Stomach (tissue), 9 donors: ENCODE measurements around the gene CYP4F8. TPM values are rescaled to one million over a fixed set of nuclear protein-coding genes. Genes with fewer than 3 reads are reported as not detected.

Source experiments
- DNase-seq, 2 donors: peaks; one replicate each; pipeline versions ENCODE4 v3.0.0 to v3.0.0-alpha.2; 2013 to 2019
- H3K27ac ChIP-seq, 5 donors: fragments of 200-600 bp in 4 of 5; sonication (generic) in 4 of 5; one replicate each; pipeline ENCODE4 v1.5.1; 2013 to 2019; ENCODE audit warnings: mild to moderate bottlenecking in 1 of 5, moderate library complexity in 1 of 5
- H3K27me3 ChIP-seq, 3 donors: fragments of 200-600 bp; sonication (generic); one replicate each; pipeline ENCODE4 v1.5.1; 2017 to 2019; ENCODE audit warnings: mixed run types in 1 of 3
- H3K36me3 ChIP-seq, 4 donors: fragments of 200-600 bp; sonication (generic); 1 replicate in 3 of 4; 2 replicates in 1 of 4; pipeline ENCODE4 v1.5.1; 2016 to 2019
- H3K4me1 ChIP-seq, 4 donors: fragments of 200-600 bp; sonication (generic); one replicate each; pipeline ENCODE4 v1.5.1; 2016 to 2019
- H3K4me3 ChIP-seq, 4 donors: fragments of 200-600 bp; sonication (generic) in 3 of 4; one replicate each; pipeline ENCODE4 v1.5.1; 2016 to 2019; ENCODE audit warnings: mild to moderate bottlenecking in 1 of 4
- H3K9me3 ChIP-seq, 4 donors: fragments of 200-600 bp; sonication (generic); one replicate each; pipeline ENCODE4 v1.5.1; 2016 to 2019
- EP300 ChIP-seq: sonication (generic); formaldehyde crosslinking; IDR thresholded peaks from one replicate; pipeline ENCODE4 v1.6.1; 2017; ENCODE audit warnings: antibody characterized with exemption
- POLR2A ChIP-seq, 4 donors: fragments of 450-650 bp; IDR thresholded peaks; one replicate each; pipeline ENCODE4 v1.6.1; 2016; ENCODE audit warnings: antibody characterized with exemption in 4 of 4, control low read depth in 2 of 4, mild to moderate bottlenecking in 1 of 4, moderate library complexity in 1 of 4
- POLR2AphosphoS5 ChIP-seq, 3 donors: sonication (generic); formaldehyde crosslinking; IDR thresholded peaks; one replicate each; pipeline ENCODE4 v1.6.1; 2016; ENCODE audit warnings: antibody characterized with exemption in 3 of 3
- WGBS, 5 donors: extraction: QIAGEN DNeasy Blood & Tissue Kit in 3 of 5; methylation state at CpG; one replicate each; pipeline versions ENCODE4 v1.1.5 to v1.1.7; 2013 to 2018; 5-methylcytosine and 5-hydroxymethylcytosine counted together
- intact Hi-C: fragments of 100-400 bp; cut with DNase I; formaldehyde crosslinking; loops from one replicate; pipeline ENCODE4 v1.15.1; 2023; ENCODE audit warnings: low total_unique reads
- polyA plus RNA-seq, 3 donors: library from polyadenylated mRNA; stranded (reverse); fragments of 200-250 nt; gene quantifications; one replicate each; pipeline ENCODE4 v1.2.3, GENCODE V29; 2013
- total RNA-seq, 5 donors: library from RNA; depleted of rRNA; stranded (reverse); fragments of >200 nt; gene quantifications; one replicate each; pipeline versions ENCODE4 v1.1.0 to v1.2.3, GENCODE V29; 2014 to 2016
- TF ChIP-seq, protein P1 (sequence below), 7 experiments: fragments of 450-650 bp in 4 of 7; fragments of 200-600 bp in 3 of 7; sonication (generic) in 3 of 7; IDR thresholded peaks; one replicate each; pipeline ENCODE4 v1.5.1; 2016 to 2019; ENCODE audit warnings: antibody characterized with exemption in 7 of 7, control low read depth in 2 of 7, mild to moderate bottlenecking in 1 of 7
- donor health status: healthy with polysubstance abuse.
- donor health status: Bipolar disorder and iron deficiency.
- donor health status: healthy.

The CYP4F8 gene
- total and polyA plus RNA-seq, 8 donors = not detected

DNA sequence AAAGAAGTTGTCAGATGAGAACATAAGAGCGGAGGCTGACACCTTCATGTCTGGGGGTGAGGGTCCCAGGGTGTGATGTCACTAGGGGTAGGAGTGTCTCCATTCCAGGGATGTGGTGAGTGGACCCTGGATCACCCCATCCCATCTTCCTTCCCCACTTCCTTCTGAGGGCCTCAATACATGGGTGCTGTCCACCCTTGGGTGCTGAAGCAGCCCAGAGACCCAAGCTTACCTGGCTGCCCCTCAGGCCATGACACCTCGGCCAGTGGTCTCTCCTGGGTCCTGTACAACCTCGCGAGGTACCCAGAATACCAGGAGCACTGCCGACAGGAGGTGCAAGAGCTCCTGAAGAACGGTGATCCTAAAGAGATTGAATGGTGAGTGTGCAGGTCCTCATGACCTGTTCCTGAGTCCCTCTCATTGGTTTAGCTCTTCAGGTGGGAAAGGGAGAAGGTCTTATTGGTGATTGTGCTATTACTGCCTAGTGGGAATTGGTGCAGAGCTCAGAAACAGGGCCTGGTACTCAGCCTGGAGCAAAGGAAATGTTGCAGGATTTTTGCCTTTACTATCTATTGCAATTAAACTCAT lies 37.7 kb upstream of the CYP4F8 start:
- Histone ChIP-seq H3K9me3 (no peaks in the 10 kb centered on the region), H3K27ac (no peak overlapping the region), H3K27me3 (peaks cover 0 to 41% (median 5%) of the 10 kb centered on the region in 3 donors), H3K4me1 (no peaks in the 10 kb centered on the region), H3K36me3 (no peaks in the 10 kb centered on the region), H3K4me3 (no peak overlapping the region)
- intact Hi-C loops = no loop called here
- 60 to 84% (median 64%) methylated on average over 6 of the region's 6 CpGs for WGBS, 5 donors
- no peak for DNase-seq
- TF ChIP-seq EP300 (no peak), POLR2A (IDR thresholded peaks at IDR 0.05) (no peak), POLR2AphosphoS5 (IDR thresholded peaks at IDR 0.05) (no peak)
- TF ChIP-seq, protein P1, sequence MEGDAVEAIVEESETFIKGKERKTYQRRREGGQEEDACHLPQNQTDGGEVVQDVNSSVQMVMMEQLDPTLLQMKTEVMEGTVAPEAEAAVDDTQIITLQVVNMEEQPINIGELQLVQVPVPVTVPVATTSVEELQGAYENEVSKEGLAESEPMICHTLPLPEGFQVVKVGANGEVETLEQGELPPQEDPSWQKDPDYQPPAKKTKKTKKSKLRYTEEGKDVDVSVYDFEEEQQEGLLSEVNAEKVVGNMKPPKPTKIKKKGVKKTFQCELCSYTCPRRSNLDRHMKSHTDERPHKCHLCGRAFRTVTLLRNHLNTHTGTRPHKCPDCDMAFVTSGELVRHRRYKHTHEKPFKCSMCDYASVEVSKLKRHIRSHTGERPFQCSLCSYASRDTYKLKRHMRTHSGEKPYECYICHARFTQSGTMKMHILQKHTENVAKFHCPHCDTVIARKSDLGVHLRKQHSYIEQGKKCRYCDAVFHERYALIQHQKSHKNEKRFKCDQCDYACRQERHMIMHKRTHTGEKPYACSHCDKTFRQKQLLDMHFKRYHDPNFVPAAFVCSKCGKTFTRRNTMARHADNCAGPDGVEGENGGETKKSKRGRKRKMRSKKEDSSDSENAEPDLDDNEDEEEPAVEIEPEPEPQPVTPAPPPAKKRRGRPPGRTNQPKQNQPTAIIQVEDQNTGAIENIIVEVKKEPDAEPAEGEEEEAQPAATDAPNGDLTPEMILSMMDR (IDR thresholded peaks at IDR 0.05) = no peak

DNA sequence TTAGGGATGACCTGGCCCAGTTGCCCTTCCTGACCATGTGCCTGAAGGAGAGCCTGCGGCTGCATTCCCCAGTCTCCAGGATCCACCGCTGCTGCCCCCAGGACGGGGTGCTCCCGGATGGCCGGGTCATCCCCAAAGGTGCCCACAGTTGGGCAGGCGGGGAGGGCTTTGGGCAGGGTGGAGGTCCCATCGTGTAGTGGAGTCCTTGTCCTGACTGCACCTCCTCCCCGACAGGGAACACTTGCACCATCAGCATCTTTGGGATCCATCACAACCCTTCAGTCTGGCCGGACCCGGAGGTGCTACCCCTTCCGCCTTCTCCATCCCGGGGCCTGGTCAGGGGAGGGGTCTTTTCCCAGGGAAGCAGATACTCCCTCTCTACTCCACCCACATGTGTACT lies 31.7 kb upstream of the CYP4F8 start:
- Histone ChIP-seq H3K36me3 (no peaks in the 10 kb centered on the region), H3K4me1 (peaks cover 4 to 9% (median 7%) of the 10 kb centered on the region in 4 donors)

DNA sequence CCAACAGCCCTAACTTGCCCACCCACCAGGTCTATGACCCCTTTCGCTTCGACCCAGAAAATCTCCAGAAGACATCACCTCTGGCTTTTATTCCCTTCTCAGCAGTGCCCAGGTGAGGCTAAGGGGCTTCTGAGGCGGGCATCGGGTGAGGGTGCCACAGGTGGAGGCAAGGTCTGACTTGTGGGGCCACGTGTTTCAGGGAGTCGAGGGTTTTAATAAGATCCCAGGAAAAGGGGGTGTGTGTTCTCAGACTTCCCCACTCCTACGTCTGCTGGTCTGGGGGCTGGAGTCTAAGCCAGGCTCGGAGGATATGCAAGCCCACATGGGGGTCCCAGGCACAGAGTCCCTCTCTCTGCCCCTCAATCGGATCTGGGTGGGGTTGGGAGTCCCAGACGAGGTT lies 30.9 kb upstream of the CYP4F8 start:
- 34 to 50% (median 46%) methylated on average over 9 to 10 of the region's 10 CpGs for WGBS, 5 donors
- Histone ChIP-seq H3K9me3 (no peaks in the 10 kb centered on the region), H3K27me3 (peaks cover 0 to 56% (median 22%) of the 10 kb centered on the region in 3 donors), H3K36me3 (no peaks in the 10 kb centered on the region), H3K4me1 (peaks cover 4 to 9% (median 7%) of the 10 kb centered on the region in 4 donors), H3K27ac (no peak overlapping the region), H3K4me3 (peak overlapping the region in 1 of 4 donors; percentile 24)
- intact Hi-C loops = no loop called here
- no peak for DNase-seq
- TF ChIP-seq EP300 (no peak), POLR2AphosphoS5 (IDR thresholded peaks at IDR 0.05) (no peak), POLR2A (IDR thresholded peaks at IDR 0.05) (no peak)
- TF ChIP-seq, protein P1 (IDR thresholded peaks at IDR 0.05) = no peak

More for the DNA sequence above, 31.7 kb upstream of the CYP4F8 start:
- no peak for TF ChIP-seq POLR2AphosphoS5 (IDR thresholded peaks at IDR 0.05)
- DNase-seq = peak in 1 of 2 donors; percentile 14
- WGBS, 5 donors = 69 to 85% (median 82%) methylated on average over 11 to 12 of the region's 12 CpGs
- intact Hi-C loops = no loop called here
- no peak overlapping the region for H3K4me3 ChIP-seq
- H3K27ac ChIP-seq = no peak overlapping the region
- H3K27me3 ChIP-seq = peaks cover 0 to 56% (median 22%) of the 10 kb centered on the region in 3 donors
- no peaks in the 10 kb centered on the region for H3K9me3 ChIP-seq

DNA sequence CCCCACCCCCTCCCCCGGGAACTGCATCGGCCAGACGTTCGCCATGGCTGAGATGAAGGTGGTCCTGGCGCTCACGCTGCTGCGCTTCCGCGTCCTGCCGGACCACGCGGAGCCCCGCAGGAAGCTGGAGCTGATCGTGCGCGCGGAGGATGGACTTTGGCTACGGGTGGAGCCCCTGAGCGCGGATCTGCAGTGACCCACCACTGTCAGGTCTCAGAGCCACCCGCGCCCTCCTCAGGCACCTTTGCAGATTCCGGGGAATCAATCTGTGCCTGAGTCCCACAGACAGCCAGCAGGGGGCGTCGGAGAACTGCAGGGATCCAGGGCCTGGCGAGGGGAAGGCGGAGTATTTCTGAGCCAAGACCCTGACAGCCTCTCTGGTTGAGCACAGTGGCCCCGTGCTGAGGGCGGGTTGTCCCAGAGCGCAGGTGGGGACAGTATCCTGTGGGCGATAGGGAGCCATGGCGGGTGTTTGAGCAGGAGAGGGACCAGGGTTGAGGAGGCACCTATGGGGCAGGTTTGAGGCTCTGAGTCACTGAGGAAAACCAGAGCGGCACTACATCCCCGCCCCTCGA lies 30.4 kb upstream of the CYP4F8 start:
- Histone ChIP-seq H3K4me3 (peak overlapping the region in 2 of 4 donors; percentile 8 to 24), H3K4me1 (peaks cover 4 to 9% (median 7%) of the 10 kb centered on the region in 4 donors), H3K36me3 (no peaks in the 10 kb centered on the region), H3K9me3 (no peaks in the 10 kb centered on the region), H3K27me3 (peaks cover 0 to 56% (median 22%) of the 10 kb centered on the region in 3 donors), H3K27ac (no peak overlapping the region)
- peak; percentile 83 to 89 for DNase-seq
- WGBS, 5 donors = 9 to 22% (median 12%) methylated on average over 15 to 35 of the region's 35 CpGs
- intact Hi-C loops = no loop called here
- TF ChIP-seq EP300 = no peak
- TF ChIP-seq, protein P1 (IDR thresholded peaks at IDR 0.05) = peak in 5 of 7 experiments; percentile 58 to 84 (median 76)

DNA sequence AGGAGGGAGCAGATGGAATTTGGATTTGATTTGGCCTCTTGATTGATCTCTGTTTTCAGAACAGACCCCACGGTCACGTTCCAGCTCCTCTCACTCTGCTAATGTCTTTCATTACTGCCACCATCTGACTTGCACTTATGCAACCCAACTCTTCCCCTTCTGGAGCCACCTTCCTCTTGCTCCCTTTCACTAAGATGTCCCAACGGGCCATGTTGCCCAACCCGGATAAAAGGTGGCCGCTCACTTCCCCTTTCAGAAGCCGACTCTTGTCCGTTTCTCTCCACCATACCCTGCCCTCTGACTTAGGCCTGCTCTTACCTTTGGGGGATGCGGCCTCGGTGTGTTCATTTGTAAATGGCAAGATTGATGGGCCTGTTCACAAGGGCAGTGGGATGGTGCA lies 27.4 kb upstream of the CYP4F8 start:
- Histone ChIP-seq H3K4me3 (no peak overlapping the region), H3K4me1 (peaks cover 4 to 9% (median 7%) of the 10 kb centered on the region in 4 donors), H3K27ac (no peak overlapping the region), H3K27me3 (peaks cover 0 to 52% (median 26%) of the 10 kb centered on the region in 3 donors), H3K36me3 (no peaks in the 10 kb centered on the region), H3K9me3 (peaks cover 0 to 9% (median 8%) of the 10 kb centered on the region in 4 donors)
- DNase-seq = peak; percentile 7 to 44
- intact Hi-C loops = no loop called here
- TF ChIP-seq, protein P1 (IDR thresholded peaks at IDR 0.05) = no peak
- no peak for TF ChIP-seq POLR2A (IDR thresholded peaks at IDR 0.05)
- no peak for TF ChIP-seq EP300
- TF ChIP-seq POLR2AphosphoS5 (IDR thresholded peaks at IDR 0.05) = no peak
- WGBS, 5 donors = 72 to 84% (median 79%) methylated on average over 8 to 9 of the region's 9 CpGs
